T-helper 2 cell treated with Interferon-gamma antibody and Interleukin-4, amounts not matched to agents 5 μg/mL and 100 μg/mL, for 36 hours (primary cell): Measurements from ENCODE around the gene PLPP4.

Source experiments
- DNase-seq: peaks from one replicate; pipeline ENCODE4 v3.0.0; 2021; ENCODE audit warnings: low spot score
- H3K27ac Mint-ChIP-seq: one replicate; pipeline ENCODE4 v1.8.0; 2021; ENCODE audit warnings: mild to moderate bottlenecking, mixed read lengths
- H3K27me3 Mint-ChIP-seq: one replicate; pipeline ENCODE4 v1.8.0; 2021; ENCODE audit warnings: low read depth, mixed read lengths
- H3K36me3 Mint-ChIP-seq: one replicate; pipeline ENCODE4 v1.8.0; 2021; ENCODE audit warnings: low read depth, mixed read lengths
- H3K4me1 Mint-ChIP-seq: one replicate; pipeline ENCODE4 v1.8.0; 2021; ENCODE audit warnings: low read depth, mixed read lengths
- H3K4me3 Mint-ChIP-seq: one replicate; pipeline ENCODE4 v1.8.0; 2022; ENCODE audit warnings: mild to moderate bottlenecking, moderate library complexity, mixed read lengths
- H3K9me3 Mint-ChIP-seq: one replicate; pipeline ENCODE4 v1.8.0; 2021; ENCODE audit warnings: mixed read lengths

Gene PLPP4

DNA sequence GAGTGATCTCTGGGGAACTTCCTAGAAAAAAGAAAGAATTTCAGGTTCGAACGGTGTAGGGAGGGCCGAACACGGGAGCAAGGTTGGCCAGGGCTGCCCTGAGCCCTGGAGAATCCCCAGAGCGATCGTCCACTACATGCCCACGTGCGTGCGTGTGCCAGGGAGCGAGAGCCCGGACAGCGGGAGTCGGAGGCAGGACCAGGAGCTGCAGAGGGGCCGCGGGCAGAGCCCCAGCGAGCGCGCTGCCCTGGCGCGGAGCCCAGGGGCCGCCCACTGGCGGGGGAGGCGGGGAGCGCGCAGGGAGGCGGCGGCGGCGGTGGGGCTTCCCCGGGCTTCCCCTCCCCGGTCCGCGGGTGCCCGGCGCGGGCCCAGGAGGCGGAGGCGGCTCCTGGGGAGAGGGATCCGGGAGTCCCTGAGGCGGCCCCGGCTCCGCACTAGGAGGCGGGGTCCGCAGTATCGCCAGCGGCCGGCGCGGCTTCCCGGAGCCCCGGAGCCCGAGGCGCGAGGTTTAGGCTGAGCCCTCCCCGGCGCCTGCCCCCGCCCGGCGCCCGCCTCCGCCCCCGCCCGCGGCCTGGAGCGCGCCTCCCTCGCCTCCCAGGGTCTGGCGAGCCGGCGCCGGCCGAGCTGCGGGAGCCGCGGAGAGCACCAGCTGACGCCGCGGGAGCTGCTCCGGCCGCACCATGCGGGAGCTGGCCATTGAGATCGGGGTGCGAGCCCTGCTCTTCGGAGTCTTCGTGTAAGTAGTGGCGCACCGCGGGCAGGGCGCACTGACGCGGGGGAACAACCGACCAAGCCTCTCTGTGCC, at the start of gene PLPP4:
Gene PLPP4 (plus strand): TSS at position 602 of the 805 bp plus-strand sequence. CDS start 79 bp downstream, at position 681.
- no peaks in the 10 kb centered on the region for H3K9me3 Mint-ChIP-seq
- peaks cover 36% of the 10 kb centered on the region for H3K27me3 Mint-ChIP-seq
- H3K27ac Mint-ChIP-seq: no peak within 1 kb of the TSS
- no peak for DNase-seq
- no peaks in the 10 kb centered on the region for H3K4me1 Mint-ChIP-seq
- H3K36me3 Mint-ChIP-seq: no peaks in the 10 kb centered on the region
- no peak within 1 kb of the TSS for H3K4me3 Mint-ChIP-seq

DNA sequence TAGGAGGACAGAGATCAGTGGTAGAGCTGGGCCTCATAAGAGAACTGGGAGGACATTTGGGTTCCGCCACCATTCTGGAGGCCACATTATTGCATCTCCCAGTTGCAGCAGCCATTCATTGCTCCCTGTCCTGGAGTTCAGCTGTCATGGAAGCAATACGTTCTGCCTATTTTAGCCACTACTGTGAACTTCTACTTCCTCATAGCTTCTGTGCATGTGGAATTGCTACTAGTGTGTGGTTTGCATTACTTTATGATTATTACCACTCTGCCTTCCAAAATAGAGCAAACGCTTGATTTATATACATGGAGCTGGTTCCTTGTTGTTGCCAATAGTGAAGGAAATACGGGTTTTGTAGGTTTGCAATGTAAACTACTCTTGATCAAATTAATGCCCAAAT, 47.2 kb upstream of the PLPP4 start:
- Mint-ChIP-seq H3K27ac (no peak overlapping the region), H3K27me3 (no peaks in the 10 kb centered on the region)

DNA sequence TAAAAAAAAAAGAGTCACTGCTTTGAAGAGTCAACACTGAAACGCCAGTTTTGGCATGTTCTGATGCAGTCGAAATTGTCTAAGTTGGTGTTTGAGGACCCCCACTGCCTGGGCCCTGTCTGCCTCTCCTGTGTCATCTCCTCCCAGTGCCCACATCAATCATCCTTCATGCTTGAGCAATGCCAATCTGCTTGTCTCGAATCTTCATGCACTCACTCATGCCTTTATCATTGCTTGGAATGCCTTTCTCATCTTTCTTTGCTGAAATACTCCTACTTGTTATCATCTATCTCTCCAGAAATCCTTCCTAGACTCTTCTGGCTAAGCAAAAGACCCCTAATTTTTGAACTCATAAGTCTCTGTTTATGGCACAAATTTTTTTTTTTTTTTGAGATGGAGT, 42.1 kb upstream of the PLPP4 start:
- Mint-ChIP-seq H3K36me3 (no peaks in the 10 kb centered on the region), H3K4me1 (no peaks in the 10 kb centered on the region), H3K9me3 (peaks cover 3% of the 10 kb centered on the region), H3K4me3 (no peak overlapping the region), H3K27me3 (no peaks in the 10 kb centered on the region), H3K27ac (no peak overlapping the region)
- DNase-seq: no peak

More for the DNA sequence above, 47.2 kb upstream of the PLPP4 start:
- Mint-ChIP-seq H3K4me3 (no peak overlapping the region), H3K36me3 (no peaks in the 10 kb centered on the region), H3K9me3 (no peaks in the 10 kb centered on the region), H3K4me1 (no peaks in the 10 kb centered on the region)
- no peak for DNase-seq

DNA sequence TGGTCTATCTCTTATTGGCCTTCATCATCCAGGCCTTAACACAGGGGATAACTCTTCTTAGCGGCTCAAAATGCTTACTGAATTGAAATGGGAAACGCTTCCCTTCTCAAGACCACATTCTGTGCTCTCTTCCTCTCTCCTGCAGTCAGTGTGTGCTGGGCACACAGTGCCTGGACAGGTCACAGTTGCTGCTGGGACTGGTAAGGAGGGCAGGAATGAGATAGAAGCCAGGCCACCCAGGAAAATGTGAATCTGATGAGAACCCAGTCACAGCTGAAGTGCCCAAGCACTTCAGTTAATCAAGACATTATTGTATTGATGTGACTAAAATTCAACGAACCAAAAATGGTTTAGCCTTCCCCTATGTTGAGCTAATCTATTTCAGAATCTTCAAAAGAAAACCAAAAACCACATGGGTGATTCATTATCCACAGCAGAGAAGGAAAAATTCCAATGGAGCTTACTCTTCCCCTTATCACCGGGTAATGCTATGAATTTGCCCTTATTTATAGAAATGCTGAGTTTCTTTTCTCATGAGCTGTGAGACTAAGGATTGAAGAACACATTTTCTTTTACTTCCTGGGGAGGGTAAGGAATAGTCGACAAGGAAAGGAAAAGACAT, 41.2 kb upstream of the PLPP4 start:
- DNase-seq: no peak
- Mint-ChIP-seq H3K9me3 (peaks cover 3% of the 10 kb centered on the region), H3K36me3 (no peaks in the 10 kb centered on the region), H3K4me1 (no peaks in the 10 kb centered on the region), H3K27ac (no peak overlapping the region), H3K27me3 (no peaks in the 10 kb centered on the region), H3K4me3 (no peak overlapping the region)

DNA sequence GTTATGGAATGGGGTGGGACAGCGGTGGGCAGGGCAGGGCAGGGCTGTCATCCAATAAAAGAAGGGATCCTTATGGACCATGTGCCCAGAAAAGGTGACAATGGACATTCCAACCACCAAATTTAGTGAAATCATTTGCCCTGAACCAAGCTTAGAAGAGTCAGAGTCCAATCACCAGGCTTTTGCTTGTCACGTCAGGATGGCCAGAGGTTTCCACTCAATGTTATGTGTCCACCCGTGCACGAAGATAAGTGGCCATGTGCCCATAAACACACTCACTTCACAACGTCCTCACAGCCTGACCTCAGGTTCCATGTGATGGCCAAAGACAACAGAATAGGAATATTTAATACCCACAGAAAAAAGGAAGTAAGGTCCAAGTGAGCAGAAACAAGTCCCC, 36.6 kb upstream of the PLPP4 start:
- H3K9me3 Mint-ChIP-seq: no peaks in the 10 kb centered on the region
- H3K27ac Mint-ChIP-seq: no peak overlapping the region
- H3K36me3 Mint-ChIP-seq: no peaks in the 10 kb centered on the region
- H3K27me3 Mint-ChIP-seq: no peaks in the 10 kb centered on the region
- DNase-seq: no peak
- no peak overlapping the region for H3K4me3 Mint-ChIP-seq
- no peaks in the 10 kb centered on the region for H3K4me1 Mint-ChIP-seq

DNA sequence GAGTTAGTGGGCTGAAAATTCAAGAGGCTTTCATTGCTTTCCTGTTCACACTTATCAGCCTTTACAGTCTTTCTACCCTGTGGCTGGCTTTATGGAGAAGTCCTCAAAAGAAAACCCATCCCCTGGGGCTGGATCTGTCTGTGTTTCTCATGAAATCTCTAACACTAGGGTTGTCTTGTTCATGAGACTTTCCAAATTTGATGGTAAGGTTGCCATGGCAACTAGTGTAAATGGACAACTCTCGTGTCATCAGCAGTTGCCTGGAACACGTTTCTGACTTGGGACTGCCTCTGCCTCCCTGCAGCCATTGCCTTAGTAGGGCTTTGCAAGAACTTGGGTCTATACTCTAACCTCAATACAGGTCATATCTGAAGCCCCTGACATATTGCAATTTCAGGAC, 35.8 kb upstream of the PLPP4 start:
- H3K9me3 Mint-ChIP-seq: no peaks in the 10 kb centered on the region
- no peaks in the 10 kb centered on the region for H3K4me1 Mint-ChIP-seq
- no peak for DNase-seq
- H3K27ac Mint-ChIP-seq: no peak overlapping the region
- H3K36me3 Mint-ChIP-seq: no peaks in the 10 kb centered on the region
- H3K4me3 Mint-ChIP-seq: no peak overlapping the region
- H3K27me3 Mint-ChIP-seq: no peaks in the 10 kb centered on the region

DNA sequence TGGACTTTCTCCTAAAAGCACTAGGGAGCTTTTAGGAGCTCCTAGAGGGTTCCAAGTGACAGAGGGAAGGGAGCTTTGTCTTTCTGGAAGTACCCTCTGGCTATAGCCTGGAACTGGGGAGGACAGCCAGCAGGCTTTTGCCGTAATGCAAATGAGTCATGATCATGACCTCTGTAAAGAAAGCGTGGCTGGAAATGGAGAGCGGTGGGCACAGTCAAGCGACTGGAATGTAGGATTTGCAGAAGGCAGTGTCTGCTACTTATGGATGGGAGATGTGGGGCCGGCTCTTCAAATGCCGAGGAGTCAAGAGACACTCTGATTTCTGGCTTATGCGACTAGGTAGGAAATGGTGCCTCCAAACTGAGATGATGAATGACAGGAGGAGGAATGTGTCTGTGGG, 34.6 kb upstream of the PLPP4 start:
- Mint-ChIP-seq H3K4me3 (no peak overlapping the region), H3K4me1 (no peaks in the 10 kb centered on the region), H3K27me3 (no peaks in the 10 kb centered on the region), H3K27ac (no peak overlapping the region), H3K36me3 (no peaks in the 10 kb centered on the region), H3K9me3 (no peaks in the 10 kb centered on the region)
- DNase-seq: no peak

DNA sequence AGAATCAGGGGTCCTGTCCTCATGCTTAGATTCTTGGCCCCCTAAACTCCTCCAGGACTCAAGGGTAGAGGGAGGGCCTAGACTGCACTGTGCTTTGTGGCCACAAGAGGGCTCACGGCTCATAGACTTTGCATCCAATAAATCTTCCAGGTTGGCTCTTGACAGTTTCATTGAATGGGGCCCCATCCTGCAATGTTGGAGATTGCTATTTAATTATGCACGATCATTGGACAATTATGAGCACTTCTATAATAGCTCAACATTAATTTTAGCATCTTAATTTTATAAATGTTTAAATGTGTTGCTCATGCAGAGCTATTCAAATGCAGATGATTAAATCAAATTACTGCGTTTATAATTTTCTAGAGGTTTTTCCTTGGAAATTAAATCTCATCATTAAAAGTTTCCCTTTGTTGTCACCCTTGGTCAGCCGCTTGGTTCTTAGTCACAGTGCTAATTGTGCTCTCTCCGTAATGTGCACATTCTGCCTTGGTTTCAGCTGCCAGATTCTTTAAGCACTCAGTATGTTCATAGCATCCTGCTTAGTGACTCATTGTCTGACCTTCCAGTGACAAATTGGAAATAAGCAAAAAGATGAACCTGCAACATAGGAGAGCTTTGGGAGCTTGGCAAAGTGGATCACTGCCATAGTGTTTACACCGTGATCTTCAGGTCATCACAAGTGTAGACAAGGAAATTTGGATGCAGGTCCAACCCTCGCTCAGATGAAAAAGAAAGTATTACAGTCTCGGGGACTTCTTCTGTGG, 33.4 kb upstream of the PLPP4 start:
- Mint-ChIP-seq H3K36me3 (no peaks in the 10 kb centered on the region), H3K9me3 (no peaks in the 10 kb centered on the region), H3K27me3 (no peaks in the 10 kb centered on the region), H3K4me3 (no peak overlapping the region), H3K27ac (no peak overlapping the region), H3K4me1 (no peaks in the 10 kb centered on the region)
- no peak for DNase-seq

DNA sequence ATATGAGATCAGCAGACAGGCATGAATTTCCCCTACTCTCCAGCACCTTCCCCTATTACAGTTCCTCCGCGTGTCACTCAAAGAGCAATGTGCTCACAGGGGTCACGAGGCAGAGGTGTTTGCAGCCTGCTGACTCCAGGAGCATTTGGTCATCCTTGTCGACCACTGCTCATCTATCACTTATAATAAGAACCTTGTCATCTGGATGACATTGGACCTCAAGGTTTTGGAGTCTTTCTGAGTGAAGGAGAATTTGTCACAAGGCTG, 32.9 kb upstream of the PLPP4 start:
- Mint-ChIP-seq H3K9me3 (no peaks in the 10 kb centered on the region), H3K4me3 (no peak overlapping the region), H3K36me3 (no peaks in the 10 kb centered on the region), H3K27me3 (no peaks in the 10 kb centered on the region), H3K27ac (no peak overlapping the region), H3K4me1 (no peaks in the 10 kb centered on the region)
- no peak for DNase-seq

DNA sequence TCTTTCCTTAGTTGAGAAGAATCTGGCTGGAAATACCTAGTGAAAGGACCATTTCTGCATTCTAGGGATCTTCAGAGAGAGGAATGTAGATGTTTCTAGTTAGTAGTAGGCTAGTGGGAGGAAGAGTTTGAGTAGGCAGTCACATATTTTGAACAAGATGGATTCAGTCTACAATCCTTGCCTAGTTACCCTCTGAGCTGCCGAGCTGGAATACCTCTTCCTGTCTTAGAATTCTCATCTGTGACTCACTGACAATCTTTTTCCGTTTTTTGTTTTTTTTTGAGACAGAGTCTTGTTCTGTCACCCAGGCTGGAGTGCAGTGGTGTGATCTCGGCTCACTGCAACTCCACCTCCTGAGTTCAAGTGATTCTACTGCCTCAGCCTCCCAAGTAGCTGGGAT, 30.7 kb upstream of the PLPP4 start:
- H3K9me3 Mint-ChIP-seq: no peaks in the 10 kb centered on the region
- H3K4me1 Mint-ChIP-seq: peaks cover 2% of the 10 kb centered on the region
- no peak overlapping the region for H3K27ac Mint-ChIP-seq
- DNase-seq: no peak
- H3K27me3 Mint-ChIP-seq: peaks cover 6% of the 10 kb centered on the region
- H3K4me3 Mint-ChIP-seq: no peak overlapping the region
- no peaks in the 10 kb centered on the region for H3K36me3 Mint-ChIP-seq

DNA sequence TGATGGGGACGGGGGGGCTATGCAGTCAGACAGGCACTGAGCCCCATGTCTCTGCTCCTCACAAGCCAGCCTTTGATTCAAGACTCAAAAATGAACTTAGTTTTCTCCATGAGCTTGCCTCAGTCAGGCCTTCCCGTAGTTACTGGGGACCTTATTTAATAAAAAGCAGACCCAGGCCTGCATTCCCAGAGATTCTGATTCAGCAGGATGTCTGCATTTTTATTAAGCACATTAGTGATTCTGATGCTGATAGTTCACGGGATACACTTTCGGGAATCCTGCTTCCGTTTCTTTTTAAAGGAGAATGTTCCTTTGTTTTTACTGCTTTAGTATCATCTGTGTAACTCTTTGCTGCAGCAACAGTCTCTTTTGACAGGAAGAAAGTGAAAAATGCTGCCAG, 28.3 kb upstream of the PLPP4 start:
- H3K36me3 Mint-ChIP-seq: no peaks in the 10 kb centered on the region
- H3K4me3 Mint-ChIP-seq: no peak overlapping the region
- DNase-seq: no peak
- peaks cover 4% of the 10 kb centered on the region for H3K4me1 Mint-ChIP-seq
- no peak overlapping the region for H3K27ac Mint-ChIP-seq
- H3K27me3 Mint-ChIP-seq: peaks cover 14% of the 10 kb centered on the region
- H3K9me3 Mint-ChIP-seq: no peaks in the 10 kb centered on the region

DNA sequence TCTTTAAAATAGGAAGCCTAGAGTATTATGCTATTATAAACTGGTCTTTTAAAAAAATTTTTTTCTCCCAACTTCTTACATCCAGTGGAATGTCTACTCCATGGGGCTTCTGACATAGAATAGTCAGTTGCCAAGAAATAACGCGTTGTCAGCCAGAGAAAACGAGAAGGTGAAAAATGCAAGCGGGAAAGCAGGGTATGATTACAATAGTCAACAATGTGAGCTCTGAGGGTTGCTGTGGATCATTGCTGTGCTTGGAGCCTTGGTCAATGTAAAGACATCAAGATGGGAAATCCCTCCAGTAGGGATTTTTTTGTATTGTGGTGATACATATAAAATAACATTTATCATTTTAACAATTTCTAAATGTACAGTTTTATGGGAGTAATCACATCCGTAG, 27.6 kb upstream of the PLPP4 start:
- Mint-ChIP-seq H3K36me3 (no peaks in the 10 kb centered on the region), H3K27ac (no peak overlapping the region), H3K9me3 (no peaks in the 10 kb centered on the region), H3K4me3 (no peak overlapping the region), H3K27me3 (peaks cover 14% of the 10 kb centered on the region), H3K4me1 (peaks cover 4% of the 10 kb centered on the region)
- no peak for DNase-seq

DNA sequence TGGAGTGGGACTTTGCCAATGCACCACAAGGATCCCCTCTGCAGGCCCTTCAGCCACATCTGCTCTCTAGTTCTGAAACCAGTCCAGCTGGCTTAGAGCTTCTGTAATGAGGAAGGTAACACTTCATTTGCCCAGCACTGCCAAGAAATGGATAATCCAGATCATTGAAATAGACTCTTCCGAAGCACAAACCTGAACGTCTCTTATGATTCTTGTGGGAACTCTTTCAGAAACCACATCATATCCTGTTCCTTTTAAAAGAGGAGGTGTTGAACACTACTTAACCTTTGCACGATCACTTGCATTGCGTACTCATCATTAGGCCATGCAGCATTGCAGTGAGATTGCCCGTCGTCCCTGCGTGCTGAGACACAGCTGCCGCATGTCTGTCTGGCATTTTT, 25.8 kb upstream of the PLPP4 start:
- Mint-ChIP-seq H3K9me3 (no peaks in the 10 kb centered on the region), H3K4me3 (no peak overlapping the region), H3K27me3 (peaks cover 14% of the 10 kb centered on the region), H3K36me3 (no peaks in the 10 kb centered on the region), H3K27ac (no peak overlapping the region), H3K4me1 (peaks cover 4% of the 10 kb centered on the region)
- DNase-seq: no peak

DNA sequence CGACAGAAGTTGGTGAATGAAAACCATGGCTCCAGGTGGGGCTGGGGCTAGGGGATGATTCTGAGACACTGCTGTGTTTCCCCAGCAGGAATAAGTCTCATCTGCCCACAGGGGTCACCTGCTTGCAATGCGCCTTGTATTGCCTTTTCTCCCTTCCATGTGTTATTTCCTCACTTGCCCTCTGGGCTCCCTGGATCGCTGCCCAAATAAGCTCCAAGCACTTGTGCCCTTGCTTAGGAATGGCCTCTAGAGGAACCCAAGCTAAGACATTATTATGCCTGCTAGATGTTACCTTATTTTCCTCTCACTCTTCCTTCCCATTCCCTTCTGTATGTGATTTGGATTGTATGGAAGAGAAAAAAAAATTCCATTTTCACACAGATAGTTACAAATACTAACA, 24.8 kb upstream of the PLPP4 start:
- H3K27me3 Mint-ChIP-seq: peaks cover 14% of the 10 kb centered on the region
- H3K4me3 Mint-ChIP-seq: no peak overlapping the region
- H3K9me3 Mint-ChIP-seq: no peaks in the 10 kb centered on the region
- H3K27ac Mint-ChIP-seq: no peak overlapping the region
- peaks cover 4% of the 10 kb centered on the region for H3K4me1 Mint-ChIP-seq
- no peaks in the 10 kb centered on the region for H3K36me3 Mint-ChIP-seq
- DNase-seq: no peak
